ENCODE measurements around the gene DIP2B.

Gene DIP2B

GRCh38 chr12:50611021-50611744 lies 106.4 kb downstream of the DIP2B start:
- Mint-ChIP-seq H3K27ac (peak overlapping the region; percentile 2), H3K9me3 (no peaks in the 10 kb centered on the region), H3K4me1 (peaks cover 18% of the 10 kb centered on the region), H3K4me3 (no peak overlapping the region), H3K27me3 (no peaks in the 10 kb centered on the region), H3K36me3 (peaks cover 3% of the 10 kb centered on the region)
- DNase-seq (ENCODE audit: low spot score in 2 of 2) (no peak), ATAC-seq (ENCODE audit: low read depth) (no peak)

- H3K4me3 Mint-ChIP-seq = no peak overlapping the region
- no peak overlapping the region for H3K27ac Mint-ChIP-seq
- ATAC-seq (ENCODE audit: low read depth) = no peak
- H3K4me1 Mint-ChIP-seq = peaks cover 11% of the 10 kb centered on the region
- no peaks in the 10 kb centered on the region for H3K9me3 Mint-ChIP-seq
- H3K36me3 Mint-ChIP-seq = peaks cover 1% of the 10 kb centered on the region
- no peaks in the 10 kb centered on the region for H3K27me3 Mint-ChIP-seq
- no peak for DNase-seq (ENCODE audit: low spot score in 2 of 2)
Observed at GRCh38 chr12:50612882-50613281, 108.1 kb downstream of the DIP2B start.

- ATAC-seq (ENCODE audit: low read depth) = no peak
- no peaks in the 10 kb centered on the region for H3K9me3 Mint-ChIP-seq
- no peak overlapping the region for H3K4me3 Mint-ChIP-seq
- no peak overlapping the region for H3K27ac Mint-ChIP-seq
- peaks cover 3% of the 10 kb centered on the region for H3K36me3 Mint-ChIP-seq
- no peak for DNase-seq (ENCODE audit: low spot score in 2 of 2)
- peaks cover 15% of the 10 kb centered on the region for H3K4me1 Mint-ChIP-seq
- no peaks in the 10 kb centered on the region for H3K27me3 Mint-ChIP-seq
Observed at GRCh38 chr12:50613463-50613862, 108.7 kb downstream of the DIP2B start.

GRCh38 chr12:50614167-50614759 lies 109.5 kb downstream of the DIP2B start:
- Mint-ChIP-seq H3K9me3 (no peaks in the 10 kb centered on the region), H3K36me3 (peaks cover 3% of the 10 kb centered on the region), H3K4me3 (no peak overlapping the region), H3K4me1 (peaks cover 19% of the 10 kb centered on the region), H3K27me3 (no peaks in the 10 kb centered on the region), H3K27ac (no peak overlapping the region)
- no peak for ATAC-seq (ENCODE audit: low read depth)
- DNase-seq (ENCODE audit: low spot score in 2 of 2) = no peak

- DNase-seq (ENCODE audit: low spot score in 2 of 2) (no peak), ATAC-seq (ENCODE audit: low read depth) (no peak)
- Mint-ChIP-seq H3K9me3 (no peaks in the 10 kb centered on the region), H3K27ac (no peak overlapping the region), H3K36me3 (peaks cover 2% of the 10 kb centered on the region), H3K4me3 (no peak overlapping the region), H3K4me1 (peaks cover 18% of the 10 kb centered on the region), H3K27me3 (no peaks in the 10 kb centered on the region)
Observed at GRCh38 chr12:50615145-50615906, 110.5 kb downstream of the DIP2B start.

GRCh38 chr12:50615907-50616296 lies 111.1 kb downstream of the DIP2B start:
- H3K36me3 Mint-ChIP-seq = peaks cover 2% of the 10 kb centered on the region

GRCh38 chr12:50617657-50618056 lies 112.9 kb downstream of the DIP2B start:
- peaks cover 33% of the 10 kb centered on the region for H3K4me1 Mint-ChIP-seq
- H3K27ac Mint-ChIP-seq = no peak overlapping the region
- ATAC-seq (ENCODE audit: low read depth) = no peak

More at GRCh38 chr12:50615907-50616296, 111.1 kb downstream of the DIP2B start:
- no peaks in the 10 kb centered on the region for H3K9me3 Mint-ChIP-seq
- DNase-seq (ENCODE audit: low spot score in 2 of 2) = no peak
- ATAC-seq (ENCODE audit: low read depth) = no peak
- no peaks in the 10 kb centered on the region for H3K27me3 Mint-ChIP-seq
- no peak overlapping the region for H3K27ac Mint-ChIP-seq
- H3K4me1 Mint-ChIP-seq = peaks cover 23% of the 10 kb centered on the region
- H3K4me3 Mint-ChIP-seq = no peak overlapping the region

GRCh38 chr12:50618864-50619609 lies 114.3 kb downstream of the DIP2B start:
- Mint-ChIP-seq H3K4me1 (peaks cover 36% of the 10 kb centered on the region), H3K36me3 (peaks cover 2% of the 10 kb centered on the region), H3K27ac (peak overlapping the region; percentile 43), H3K4me3 (no peak overlapping the region), H3K9me3 (no peaks in the 10 kb centered on the region), H3K27me3 (no peaks in the 10 kb centered on the region)
- ATAC-seq (ENCODE audit: low read depth) = no peak
- DNase-seq (ENCODE audit: low spot score in 2 of 2) = no peak

More at GRCh38 chr12:50617657-50618056, 112.9 kb downstream of the DIP2B start:
- no peak overlapping the region for H3K4me3 Mint-ChIP-seq
- no peaks in the 10 kb centered on the region for H3K27me3 Mint-ChIP-seq
- no peak for DNase-seq (ENCODE audit: low spot score in 2 of 2)
- H3K9me3 Mint-ChIP-seq = no peaks in the 10 kb centered on the region
- H3K36me3 Mint-ChIP-seq = peaks cover 2% of the 10 kb centered on the region

- Mint-ChIP-seq H3K27ac (peak overlapping the region; percentile 43), H3K4me3 (no peak overlapping the region), H3K4me1 (peaks cover 40% of the 10 kb centered on the region), H3K36me3 (peaks cover 3% of the 10 kb centered on the region), H3K27me3 (no peaks in the 10 kb centered on the region), H3K9me3 (no peaks in the 10 kb centered on the region)
- ATAC-seq (ENCODE audit: low read depth) (no peak), DNase-seq (ENCODE audit: low spot score in 2 of 2) (no peak)
Observed at GRCh38 chr12:50619610-50619958, 114.8 kb downstream of the DIP2B start.

- H3K4me1 Mint-ChIP-seq = peaks cover 47% of the 10 kb centered on the region
- peak overlapping the region; percentile 80 for H3K27ac Mint-ChIP-seq
- no peak overlapping the region for H3K4me3 Mint-ChIP-seq
- peaks cover 6% of the 10 kb centered on the region for H3K36me3 Mint-ChIP-seq
- H3K27me3 Mint-ChIP-seq = no peaks in the 10 kb centered on the region
- ATAC-seq (ENCODE audit: low read depth) (no peak), DNase-seq (ENCODE audit: low spot score in 2 of 2) (no peak)
- H3K9me3 Mint-ChIP-seq = no peaks in the 10 kb centered on the region
Observed at GRCh38 chr12:50620109-50620977, 115.6 kb downstream of the DIP2B start.

- H3K9me3 Mint-ChIP-seq = no peaks in the 10 kb centered on the region
- H3K36me3 Mint-ChIP-seq = peaks cover 6% of the 10 kb centered on the region
- no peak overlapping the region for H3K4me3 Mint-ChIP-seq
- no peak for ATAC-seq (ENCODE audit: low read depth)
- no peak for DNase-seq (ENCODE audit: low spot score in 2 of 2)
- peaks cover 43% of the 10 kb centered on the region for H3K4me1 Mint-ChIP-seq
- H3K27ac Mint-ChIP-seq = peak overlapping the region; percentile 80
- no peaks in the 10 kb centered on the region for H3K27me3 Mint-ChIP-seq
Observed at GRCh38 chr12:50620978-50621360, 116.2 kb downstream of the DIP2B start.

GRCh38 chr12:50621399-50622300 lies 116.9 kb downstream of the DIP2B start:
- Mint-ChIP-seq H3K27me3 (no peaks in the 10 kb centered on the region), H3K9me3 (no peaks in the 10 kb centered on the region), H3K4me3 (no peak overlapping the region), H3K4me1 (peaks cover 45% of the 10 kb centered on the region), H3K36me3 (peaks cover 8% of the 10 kb centered on the region), H3K27ac (peak overlapping the region; percentile 80)
- DNase-seq (ENCODE audit: low spot score in 2 of 2) (no peak), ATAC-seq (ENCODE audit: low read depth) (no peak)
